ENCODE data around the gene RNH1.

The RNH1 gene

DNA sequence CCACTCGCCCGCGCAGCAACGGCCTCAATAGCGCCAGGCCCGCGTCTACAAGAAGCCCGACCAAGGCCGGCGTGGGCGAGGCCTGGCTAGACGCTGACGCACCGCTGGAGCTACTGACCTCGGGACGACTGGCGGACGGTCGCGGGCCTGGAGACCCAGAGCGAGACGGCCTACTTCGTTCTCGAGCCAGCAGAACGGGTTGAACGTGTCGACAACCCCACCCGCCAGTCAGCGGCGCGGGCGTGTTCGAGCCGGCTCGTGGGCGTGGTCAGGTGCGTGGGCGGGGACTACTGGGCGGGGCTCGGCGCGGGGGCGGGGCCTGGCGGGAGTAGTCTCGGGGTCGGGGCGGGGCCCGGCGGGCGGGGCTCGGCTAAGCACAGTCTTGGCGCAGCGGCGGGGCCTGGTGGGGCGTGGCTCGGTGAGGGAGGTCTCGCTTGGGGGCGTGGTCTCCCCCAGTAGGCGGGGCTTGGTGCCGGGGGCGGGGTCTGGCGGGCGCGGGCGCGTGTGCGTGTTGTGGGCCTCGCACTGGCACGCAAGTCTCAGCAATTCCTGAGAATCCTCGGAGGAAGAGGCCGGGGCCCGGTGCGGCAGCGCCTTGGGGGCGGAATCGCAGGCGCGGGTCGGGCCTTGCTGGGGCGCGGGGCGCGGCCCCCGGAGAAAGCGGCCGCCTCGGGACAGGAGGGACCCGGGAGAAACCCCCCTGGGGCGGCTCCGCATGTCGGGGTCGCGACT lies at the start of gene RNH1:
RNH1 (minus strand) TSS at position 248 of the 732 bp plus-strand sequence. CDS start 5,080 bp downstream, outside the sequence.
- peak; percentile 100 for DNase-seq (ENCODE audit: low read depth in 2 of 2)

DNA sequence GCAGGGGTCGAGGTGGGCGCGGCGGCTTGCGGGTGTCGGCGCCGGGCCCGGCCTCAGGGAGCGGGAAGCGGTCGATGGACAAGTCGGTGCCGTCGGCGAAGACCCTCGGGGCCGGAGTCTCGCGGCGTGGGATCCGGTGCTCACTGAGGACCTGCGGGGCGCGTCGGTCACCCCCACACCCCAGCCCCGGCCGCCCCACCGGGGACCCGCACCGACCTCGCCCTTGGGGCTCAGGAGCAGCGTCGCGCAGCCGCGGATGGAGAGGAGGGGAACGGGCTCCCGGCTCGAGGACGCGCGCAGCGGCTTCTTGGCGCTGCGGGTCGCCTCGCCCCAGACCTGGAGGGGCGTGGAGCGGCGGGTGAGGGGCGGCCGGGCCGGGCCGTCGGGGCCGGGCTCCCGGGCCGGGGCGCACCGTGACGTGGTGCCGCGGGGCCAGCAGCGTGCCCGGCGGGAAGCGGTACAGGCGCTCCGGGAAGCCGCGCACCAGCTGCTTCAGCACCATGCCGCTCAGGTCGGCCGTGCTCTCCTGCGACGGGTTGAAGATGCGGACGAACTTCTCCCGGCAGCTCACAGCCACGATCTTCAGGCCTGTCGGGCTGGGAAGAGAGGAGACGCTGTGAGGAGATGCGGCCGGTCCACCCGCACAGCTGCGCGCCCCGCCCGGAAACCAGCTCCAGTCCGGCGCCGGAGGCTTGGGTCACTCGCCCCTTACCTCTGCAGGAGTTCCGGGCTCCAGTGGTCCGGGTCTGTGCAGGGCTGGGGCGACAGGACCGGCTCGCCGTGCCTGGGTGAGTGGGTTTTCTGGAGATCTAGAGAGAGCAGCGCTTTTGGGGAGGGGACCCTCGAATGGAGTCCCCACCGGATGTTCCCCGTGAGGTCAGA lies 49.0 kb upstream of the RNH1 start:
- no peak for DNase-seq (ENCODE audit: low read depth in 2 of 2)

DNA sequence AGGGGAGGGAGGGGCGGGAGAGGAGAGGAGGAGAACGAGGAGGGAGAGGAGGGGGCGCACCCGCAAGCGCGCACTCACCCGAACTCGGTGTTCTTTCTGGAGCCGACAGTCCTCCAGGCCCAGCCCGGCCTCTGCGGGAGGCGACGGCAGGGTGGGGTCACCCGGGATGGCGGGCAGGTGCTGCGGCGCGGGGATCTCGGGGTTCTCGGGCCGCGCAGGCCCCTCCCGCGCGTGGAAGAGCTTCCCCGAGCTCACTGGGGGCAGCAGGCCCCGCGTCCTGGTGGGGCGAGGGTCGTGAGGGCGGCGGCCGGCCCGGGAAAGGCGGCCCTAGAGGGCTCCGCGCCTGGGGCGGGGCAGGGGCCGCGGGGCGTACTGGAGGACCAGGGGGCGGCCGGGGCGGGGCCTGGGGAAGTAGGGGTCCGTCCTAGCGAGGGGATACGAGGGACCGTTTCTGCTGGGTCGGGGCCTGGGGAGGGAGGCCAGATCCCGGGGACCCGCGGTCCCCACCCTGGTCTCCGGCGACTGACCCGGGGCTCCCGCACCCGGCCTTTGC lies 48.3 kb upstream of the RNH1 start:
- DNase-seq (ENCODE audit: low read depth in 2 of 2): no peak

DNA sequence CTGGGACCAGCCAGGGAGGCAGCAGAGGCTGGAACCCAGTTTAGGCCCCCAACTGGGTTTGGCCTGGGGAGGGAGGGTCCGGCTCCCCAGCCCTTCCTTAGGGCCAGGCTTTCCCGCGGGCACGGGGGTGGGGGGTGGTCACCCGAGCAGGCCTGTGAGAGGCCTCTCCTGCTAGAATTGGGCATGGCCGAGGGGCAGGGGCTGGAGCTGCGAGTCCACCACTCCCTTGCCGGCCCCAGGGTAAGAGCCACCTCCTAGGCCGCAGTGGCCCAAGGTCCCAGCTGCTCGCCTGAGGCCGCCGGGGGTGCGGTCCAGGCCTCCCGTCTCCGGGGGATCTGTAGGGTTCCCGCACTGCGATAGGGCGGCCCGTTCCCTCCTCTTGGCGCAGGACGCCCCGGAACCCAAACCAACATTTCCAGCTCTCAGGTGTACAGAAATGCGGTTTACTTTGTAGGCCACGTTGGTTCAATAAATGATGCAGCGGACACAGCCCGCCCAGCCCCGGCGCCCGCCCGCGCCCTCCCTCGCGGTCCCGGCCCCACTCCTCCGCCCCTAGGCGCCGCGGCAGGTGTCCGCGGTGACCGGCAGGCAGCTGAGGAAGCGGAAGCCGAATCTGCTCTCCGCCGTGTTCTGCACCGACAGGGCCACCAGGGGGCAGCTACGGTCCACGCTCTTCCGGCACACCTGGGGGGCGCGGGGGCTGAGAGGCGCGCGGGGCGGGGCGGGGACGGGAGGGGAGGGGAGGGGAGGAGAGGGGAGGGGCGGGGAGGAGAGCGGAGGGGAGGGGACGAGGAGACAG lies 47.6 kb upstream of the RNH1 start:
- DNase-seq (ENCODE audit: low read depth in 2 of 2): peak in 1 of 2 donors; percentile 74

DNA sequence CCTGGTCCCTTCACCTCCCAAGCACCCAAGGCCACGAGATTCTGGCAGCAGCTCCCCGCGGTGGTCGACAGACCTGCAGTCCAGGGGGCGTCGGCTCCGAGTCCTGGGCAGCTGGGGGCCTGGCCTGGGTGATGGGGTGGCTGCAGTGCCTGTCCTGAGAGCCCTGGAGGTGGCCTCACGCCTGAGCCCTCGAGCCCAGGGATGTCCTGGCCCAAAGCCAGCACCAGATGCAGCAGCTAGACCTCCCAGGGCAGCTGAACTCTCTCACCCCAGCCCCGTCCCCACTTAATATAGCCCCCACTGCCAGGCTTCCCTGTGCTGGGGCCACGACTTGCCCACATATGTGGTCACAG lies 46.9 kb upstream of the RNH1 start:
- no peak for DNase-seq (ENCODE audit: low read depth in 2 of 2)

DNA sequence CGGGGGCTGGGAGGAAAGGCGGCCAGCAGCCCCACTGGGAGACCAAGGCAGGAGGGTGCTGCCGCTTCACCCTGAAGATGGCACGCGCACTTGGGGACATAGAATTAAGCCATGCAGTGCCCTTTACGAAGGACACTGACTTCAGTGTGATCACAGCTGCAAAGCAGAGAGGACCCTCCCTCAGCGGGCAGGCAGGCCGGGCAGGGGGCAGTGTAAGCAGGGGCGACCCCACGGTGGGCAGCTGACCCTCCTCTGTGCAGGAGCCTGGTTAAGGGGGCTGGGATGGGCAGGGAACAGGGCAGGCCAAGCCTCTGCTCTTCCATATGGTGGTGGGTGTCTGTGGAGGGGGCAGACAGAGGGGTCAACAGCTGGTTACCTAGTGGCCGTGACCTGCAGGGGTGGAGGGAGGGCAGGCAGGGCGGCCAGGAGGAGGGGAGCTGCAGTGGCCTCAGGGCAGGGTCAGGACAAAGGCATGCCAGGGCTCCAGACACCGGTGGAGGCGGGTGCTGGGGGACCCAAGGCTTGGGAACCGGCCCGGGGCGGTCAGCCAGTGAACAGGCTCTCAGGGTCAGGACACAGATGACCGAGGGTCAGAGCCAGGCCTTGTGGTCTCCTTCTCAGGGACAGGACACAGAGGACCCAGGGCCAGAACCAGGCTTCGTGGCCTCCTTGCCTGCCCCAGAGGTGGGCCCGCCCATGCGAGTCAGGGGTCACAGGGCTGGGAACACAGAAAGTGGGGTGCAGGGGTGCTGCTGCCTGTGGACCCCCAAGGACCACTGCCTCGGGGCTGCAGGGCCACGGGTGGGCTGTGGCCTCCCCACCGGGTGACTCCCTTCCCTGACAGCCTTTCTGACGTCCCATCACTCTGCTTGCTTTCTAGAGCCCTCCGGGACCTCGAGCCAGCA lies 46.3 kb upstream of the RNH1 start:
- DNase-seq (ENCODE audit: low read depth in 2 of 2): no peak

DNA sequence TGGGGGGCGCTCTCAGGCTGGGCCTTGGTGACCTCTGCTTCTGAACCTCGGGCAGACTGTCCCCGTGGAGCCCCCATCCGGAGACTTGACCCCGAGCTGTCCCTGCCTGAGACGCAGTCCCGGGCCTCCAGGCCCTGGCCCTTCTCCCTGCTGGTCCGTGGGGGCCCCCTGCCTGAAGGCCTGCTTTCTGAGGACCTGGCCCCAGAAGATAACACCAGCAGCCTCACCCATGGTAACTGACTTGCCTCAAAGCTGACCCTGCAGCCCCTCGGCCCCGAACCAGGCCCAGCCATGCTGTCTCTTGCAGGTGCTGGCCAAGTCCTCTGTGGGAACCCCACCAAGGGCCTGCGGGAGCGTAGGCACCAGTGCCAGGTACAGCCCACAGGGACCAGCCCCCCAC lies 44.6 kb upstream of the RNH1 start:
- no peak for DNase-seq (ENCODE audit: low read depth in 2 of 2)

DNA sequence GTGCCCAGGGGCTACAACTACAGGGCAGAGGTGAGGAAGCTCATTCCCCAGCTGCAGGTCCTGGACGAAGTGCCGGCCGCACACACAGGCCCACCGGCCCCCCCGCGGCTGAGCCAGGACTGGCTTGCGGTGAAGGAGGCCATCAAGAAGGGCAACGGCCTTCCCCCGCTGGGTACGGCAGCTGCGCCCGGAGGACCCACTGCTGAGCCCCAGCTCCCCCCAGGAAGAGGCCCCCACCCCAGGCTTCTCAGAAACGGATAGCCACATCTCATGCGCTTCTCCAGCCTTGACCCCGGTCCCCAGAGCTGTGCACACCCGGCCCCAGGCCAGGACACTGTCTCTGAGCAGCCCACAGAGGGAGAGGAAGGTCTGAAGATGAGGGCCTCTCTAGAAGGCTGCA lies 44.1 kb upstream of the RNH1 start:
- DNase-seq (ENCODE audit: low read depth in 2 of 2): no peak

DNA sequence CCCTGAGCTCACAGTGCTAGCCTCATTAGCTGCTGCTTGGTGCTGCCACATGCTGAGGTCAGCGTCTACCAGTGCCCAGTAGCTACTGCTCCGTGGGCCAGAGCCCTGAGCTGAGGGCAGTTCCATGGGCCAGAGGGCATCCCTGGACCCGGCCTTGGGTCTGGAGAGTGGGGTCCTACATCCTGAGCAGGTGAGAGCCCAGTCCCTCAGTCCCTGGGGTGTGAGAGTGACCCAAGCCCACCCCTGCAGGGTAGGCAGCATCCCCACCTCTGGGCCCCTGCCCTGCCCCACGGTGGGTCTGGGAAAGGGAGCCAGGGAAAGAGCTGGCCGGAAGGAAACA lies 43.7 kb upstream of the RNH1 start:
- no peak for DNase-seq (ENCODE audit: low read depth in 2 of 2)

DNA sequence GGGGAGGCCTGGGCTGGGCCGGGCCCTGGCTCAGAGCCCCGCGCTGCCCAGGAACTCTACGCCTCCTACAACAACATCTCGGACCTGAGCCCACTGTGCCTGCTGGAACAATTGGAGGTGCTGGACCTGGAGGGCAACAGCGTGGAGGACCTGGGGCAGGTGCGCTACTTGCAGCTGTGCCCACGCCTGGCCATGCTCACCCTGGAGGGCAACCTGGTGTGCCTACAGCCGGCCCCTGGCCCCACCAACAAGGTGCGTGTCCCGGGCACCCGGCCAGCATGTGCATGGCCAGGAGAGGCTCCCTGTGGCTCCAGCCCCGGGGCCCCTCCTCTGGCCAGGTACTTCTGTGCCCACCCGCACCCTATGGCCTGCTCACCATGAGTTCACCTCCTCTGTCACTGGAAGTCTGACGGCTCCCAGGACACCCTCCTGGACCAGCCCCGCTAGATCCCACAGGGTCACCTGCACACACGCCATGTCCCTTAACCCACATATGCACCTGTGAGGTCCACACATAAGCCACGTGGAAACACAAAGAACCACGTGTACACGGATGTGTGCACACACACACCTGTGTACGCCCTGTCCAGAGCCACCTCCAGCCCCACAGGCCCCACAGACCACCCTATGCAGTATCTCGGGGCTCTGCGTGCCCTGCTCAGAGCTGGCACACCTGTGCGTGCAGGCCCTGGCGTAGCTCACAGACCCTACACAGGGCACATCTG lies 43.1 kb upstream of the RNH1 start:
- DNase-seq (ENCODE audit: low read depth in 2 of 2): no peak

DNA sequence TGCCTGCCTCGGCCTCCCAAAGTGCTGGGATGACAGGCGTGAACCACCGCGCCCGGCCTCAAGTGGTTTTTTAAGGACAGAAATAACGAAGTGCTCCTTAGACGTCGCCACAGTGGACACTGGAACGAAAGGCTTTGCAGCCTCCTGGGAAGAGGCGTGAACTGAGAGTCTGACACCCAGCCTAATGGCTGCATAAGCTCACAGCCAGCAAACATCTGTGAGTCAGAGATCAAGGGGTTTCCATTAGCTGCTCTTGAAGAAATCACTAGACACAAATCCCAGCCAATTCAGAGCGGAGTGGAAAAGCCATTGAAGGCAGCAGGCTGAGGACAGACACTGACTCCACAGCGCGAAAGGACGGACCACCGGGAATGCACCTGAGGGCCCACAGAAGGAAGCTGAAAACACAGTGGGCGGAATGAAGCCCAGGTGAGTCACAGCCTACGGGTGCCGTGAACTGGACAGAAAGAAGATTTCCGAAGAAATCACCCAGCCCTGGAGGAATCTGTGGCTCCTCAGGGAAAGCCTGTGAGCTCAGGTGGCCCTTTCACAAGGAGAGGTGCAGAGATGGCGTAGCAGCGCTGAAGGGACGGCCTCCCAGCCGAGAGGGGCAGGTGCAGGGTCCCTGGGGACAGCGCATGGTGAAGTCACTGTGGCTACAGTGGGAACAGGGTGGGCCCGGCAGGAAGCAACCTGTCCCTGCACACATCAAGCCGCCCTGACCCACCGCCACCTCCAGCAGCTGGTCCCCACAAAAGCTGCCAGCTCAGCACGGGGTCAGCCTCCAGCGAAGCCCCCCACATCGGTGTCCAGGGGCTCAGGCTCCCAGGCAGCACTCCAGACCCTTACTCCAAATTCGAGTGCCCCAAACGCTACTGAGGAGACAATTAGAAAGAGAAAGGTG lies 41.9 kb upstream of the RNH1 start:
- DNase-seq (ENCODE audit: low read depth in 2 of 2): no peak

DNA sequence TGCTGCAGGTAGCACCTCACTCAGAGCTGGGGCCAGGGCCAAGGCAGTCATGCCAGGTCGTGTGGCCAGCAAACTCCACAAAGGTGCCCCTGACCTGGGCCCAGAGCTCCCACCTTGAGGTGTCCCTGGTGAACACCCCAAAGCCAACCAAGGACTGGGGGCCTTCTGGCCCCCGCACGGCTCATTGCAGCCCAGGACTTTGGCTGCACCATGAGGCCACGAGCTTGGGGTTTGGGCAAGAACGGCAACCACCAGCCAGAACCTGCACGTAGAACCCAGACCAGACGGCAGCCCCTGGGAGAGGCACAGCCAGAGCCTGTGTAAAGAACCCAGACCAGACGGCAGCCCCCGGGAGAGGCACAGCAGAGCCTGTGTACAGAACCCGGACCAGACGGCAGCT lies 38.1 kb upstream of the RNH1 start:
- no peak for DNase-seq (ENCODE audit: low read depth in 2 of 2)

DNA sequence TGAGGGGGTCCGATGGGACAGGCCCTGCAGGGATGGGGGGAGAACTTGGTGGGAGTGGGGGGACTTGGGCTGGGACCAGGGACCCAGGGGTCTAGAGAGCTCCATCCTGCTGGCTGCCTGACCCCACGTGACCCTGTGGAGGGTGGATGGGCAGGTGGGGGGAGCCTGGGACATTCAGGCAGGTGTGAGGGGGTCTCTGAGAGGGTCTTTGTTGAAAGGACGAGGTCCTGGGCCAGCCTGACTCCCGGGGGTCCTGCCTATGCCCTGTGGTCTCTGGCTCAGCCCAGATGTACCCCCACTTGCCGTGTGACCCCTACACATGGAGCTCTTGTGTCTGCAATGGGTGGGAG lies 37.8 kb upstream of the RNH1 start:
- DNase-seq (ENCODE audit: low read depth in 2 of 2): no peak

DNA sequence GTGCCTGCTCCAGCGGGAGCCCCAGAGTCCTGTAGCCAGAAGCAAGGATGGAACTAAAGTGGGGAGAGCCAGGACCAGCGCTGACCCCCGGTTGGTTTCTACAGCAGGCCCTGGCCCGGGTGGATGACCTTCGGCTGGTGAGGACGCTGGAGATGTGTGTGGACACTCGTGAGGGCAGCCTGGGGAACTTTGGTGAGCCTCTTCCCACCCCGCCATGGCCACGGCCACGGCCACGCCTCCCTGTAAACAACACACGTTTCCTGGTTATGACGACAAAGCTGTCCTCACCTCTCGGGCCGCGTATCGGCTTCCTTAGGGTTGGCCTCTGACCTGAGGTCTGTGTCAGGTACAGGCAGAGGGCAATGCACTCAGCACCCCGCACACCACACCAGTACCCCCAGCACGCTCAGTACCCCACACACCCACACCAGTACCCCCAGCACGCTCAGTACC lies 34.4 kb upstream of the RNH1 start:
- DNase-seq (ENCODE audit: low read depth in 2 of 2): no peak

DNA sequence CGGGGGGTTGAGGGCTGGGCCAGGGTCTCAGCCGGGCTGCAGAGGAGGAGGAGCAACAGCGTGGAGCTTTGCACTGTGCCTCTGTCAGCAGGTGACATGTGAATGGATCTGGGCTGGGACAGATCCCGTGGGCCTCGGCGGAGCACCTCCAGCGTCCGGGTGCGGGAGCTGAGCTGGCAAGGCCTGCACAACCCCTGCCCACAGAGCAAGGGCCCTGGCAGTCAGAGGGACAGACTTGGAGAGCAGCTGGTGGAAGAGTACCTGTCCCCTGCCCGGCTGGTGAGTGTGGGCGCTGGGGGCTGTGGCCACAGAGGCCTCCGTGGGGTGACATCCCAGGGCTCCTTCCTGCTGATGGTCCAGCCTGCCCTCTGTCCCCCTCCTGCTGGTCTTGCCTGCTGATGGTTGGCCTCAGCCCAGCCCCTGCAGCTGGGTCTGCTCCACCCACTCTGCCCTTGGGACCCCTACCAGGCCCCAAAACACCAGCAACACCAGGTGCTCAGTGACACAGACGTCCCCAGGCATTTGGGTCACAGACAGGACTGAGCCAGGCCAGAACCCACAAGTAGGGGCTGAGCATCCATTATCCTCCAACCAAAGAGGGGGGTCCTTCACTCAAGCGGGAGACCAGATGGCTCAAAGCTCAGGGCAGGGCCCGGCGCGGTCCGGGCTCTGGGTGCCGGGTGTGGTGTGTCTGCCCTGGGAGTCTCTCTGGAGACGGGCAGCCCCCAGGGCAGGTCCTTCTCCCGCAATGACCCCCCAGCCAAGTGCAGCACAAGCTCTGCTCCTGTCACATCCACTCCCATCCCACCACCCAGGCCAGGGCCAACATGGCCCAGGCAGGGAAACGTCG lies 33.8 kb upstream of the RNH1 start:
- DNase-seq (ENCODE audit: low read depth in 2 of 2): no peak

DNA sequence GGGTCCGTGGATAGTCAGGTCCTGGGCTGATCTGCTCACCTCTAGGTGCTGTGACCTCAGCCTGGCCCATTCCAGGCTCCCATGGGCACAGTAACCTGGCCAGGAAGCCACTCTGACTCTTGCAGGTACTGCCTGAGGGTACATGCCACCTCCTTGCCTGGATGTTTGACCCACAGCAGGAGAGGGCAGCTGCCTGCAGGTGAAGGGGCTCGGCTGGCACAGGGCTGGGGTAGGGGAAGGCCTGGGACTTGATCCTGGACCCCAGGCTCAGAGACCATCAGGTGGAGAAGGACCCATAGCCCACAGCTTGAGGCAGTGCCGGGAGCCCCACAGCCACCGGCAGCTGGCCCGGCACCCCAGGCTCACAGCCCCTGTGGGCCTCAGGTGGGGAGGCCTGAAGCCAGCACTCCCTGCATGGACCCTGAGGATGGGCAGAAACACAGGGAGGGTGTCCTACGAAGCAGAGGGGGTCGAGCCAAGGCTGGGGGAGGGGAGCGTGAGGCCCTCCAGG lies 33.0 kb upstream of the RNH1 start:
- no peak for DNase-seq (ENCODE audit: low read depth in 2 of 2)

DNA sequence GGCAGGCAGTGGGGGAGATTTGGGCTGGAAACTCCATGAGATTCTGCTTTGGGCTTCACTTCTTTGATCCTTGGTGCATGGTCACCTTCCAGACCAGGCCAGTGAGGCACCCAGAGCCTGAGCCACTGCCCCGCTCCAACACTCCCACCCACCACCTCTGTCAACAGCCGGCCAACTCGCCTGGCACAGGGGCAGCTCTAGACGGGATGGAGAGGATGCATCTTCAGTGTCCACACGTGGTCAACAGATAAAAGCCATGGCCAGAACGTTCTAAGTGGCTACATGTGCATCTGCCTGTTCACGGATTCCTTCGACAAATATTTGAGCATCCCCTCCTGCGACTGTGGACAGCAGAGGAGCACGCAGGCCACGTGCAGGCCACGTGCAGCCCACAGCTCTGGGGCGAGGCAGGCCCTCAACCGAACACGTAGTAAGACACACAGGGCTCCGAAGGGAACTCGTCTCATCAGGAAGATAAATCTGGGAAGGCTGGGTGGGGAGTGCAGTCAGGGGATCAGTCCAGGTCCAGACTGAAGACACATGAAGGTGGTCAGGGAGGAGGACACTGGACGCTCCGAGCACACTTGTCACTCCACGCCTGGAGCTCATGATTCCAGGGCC lies 31.5 kb upstream of the RNH1 start:
- DNase-seq (ENCODE audit: low read depth in 2 of 2): no peak
